H1 (cell line): ENCODE results near the gene SCN4A. TPM values are rescaled to one million over a fixed set of nuclear protein-coding genes. Genes with fewer than 3 reads are reported as not detected.

ENCODE experiments used
- CTCF ChIA-PET: fragments of 300-600 bp; sonication (Branson Sonifier 250); formaldehyde crosslinking; loops from one replicate; lab custom pipeline; 2021; ENCODE audit not compliant: partially characterized antibody; lab: Charles Lee
- POLR2A ChIA-PET: fragments of 300-600 bp; sonication (Branson Sonifier 250); formaldehyde crosslinking; loops from one replicate; lab custom pipeline; 2021; ENCODE audit warnings: inconsistent platforms; ENCODE audit not compliant: partially characterized antibody; lab: Charles Lee
- DNase-seq, 2 experiments: peaks; one replicate each; pipeline versions ENCODE4 v3.0.0 to v3.0.0-alpha.2; 2010 to 2022; ENCODE audit warnings: low spot score in 2 of 2, low read depth in 1 of 2, mixed read lengths in 1 of 2
- FAIRE-seq: peaks from 2 replicates; lab custom pipeline; 2011; peaks lifted over from hg19 to GRCh38; lab: Jason Lieb, UNC
- H2AFZ ChIP-seq: 2 replicates; pipeline ENCODE4 v1.8.1; 2012; ENCODE audit warnings: low read length, inconsistent platforms
- H2AK5ac ChIP-seq: 2 replicates; pipeline ENCODE4 v1.6.1; 2013; ENCODE audit warnings: low read depth, low read length
- H2BK120ac ChIP-seq: replicated peaks from 2 replicates; pipeline ENCODE3; 2013; ENCODE audit warnings: low read depth, low read length, inconsistent platforms
- H2BK12ac ChIP-seq: 2 replicates; pipeline ENCODE4 v1.6.1; 2013; ENCODE audit warnings: low read depth, low read length
- H2BK15ac ChIP-seq: 2 replicates; pipeline ENCODE4 v1.6.1; 2013; ENCODE audit warnings: low read length
- H2BK20ac ChIP-seq: 2 replicates; pipeline ENCODE4 v1.6.1; 2013; ENCODE audit warnings: low read length
- H2BK5ac ChIP-seq: 2 replicates; pipeline ENCODE4 v1.6.1; 2013; ENCODE audit warnings: low read depth, low read length
- H3K14ac ChIP-seq: 2 replicates; pipeline ENCODE4 v1.6.1; 2013; ENCODE audit warnings: inconsistent platforms; ENCODE audit not compliant: insufficient read length
- H3K18ac ChIP-seq: 2 replicates; pipeline ENCODE4 v1.6.1; 2013; ENCODE audit warnings: low read length; ENCODE audit errors: extremely low read depth
- H3K23ac ChIP-seq: 2 replicates; pipeline ENCODE4 v1.6.1; 2013; ENCODE audit warnings: inconsistent platforms; ENCODE audit not compliant: insufficient read length
- H3K23me2 ChIP-seq: 2 replicates; pipeline ENCODE4 v1.6.1; 2013; ENCODE audit warnings: low read depth, low read length
- H3K27ac ChIP-seq: 2 replicates; pipeline ENCODE4 v1.6.1; 2011; ENCODE audit warnings: low read depth, low read length, inconsistent platforms
- H3K27me3 ChIP-seq, 4 experiments: replicated peaks in 1 of 4; 1 replicate in 1 of 4; 2 replicates in 3 of 4; pipeline versions ENCODE4 v1.6.1 to v1.8.1; 2011 to 2013; ENCODE audit warnings: low read length in 3 of 4, mild to moderate bottlenecking in 3 of 4, inconsistent platforms in 2 of 4, mixed read lengths in 2 of 4, moderate library complexity in 1 of 4; ENCODE audit not compliant: control insufficient read depth in 3 of 4, insufficient read depth in 3 of 4; ENCODE audit errors: extremely low read depth in 1 of 4
- H3K36me3 ChIP-seq, 4 experiments: 2 replicates each; pipeline versions ENCODE4 v1.6.1 to v1.8.1; 2011 to 2013; ENCODE audit warnings: mild to moderate bottlenecking in 4 of 4, low read length in 3 of 4, moderate library complexity in 2 of 4, control low read depth in 1 of 4, inconsistent platforms in 1 of 4; ENCODE audit not compliant: insufficient read depth in 4 of 4, control insufficient read depth in 2 of 4
- H3K4ac ChIP-seq: replicated peaks from 2 replicates; pipeline ENCODE3; 2013; ENCODE audit warnings: low read length, low read depth, mixed read lengths, inconsistent platforms; ENCODE audit not compliant: insufficient read length
- H3K4me1 ChIP-seq, 4 experiments: replicated peaks in 1 of 4; 1 replicate in 1 of 4; 2 replicates in 3 of 4; pipeline versions ENCODE4 v1.6.1 to v1.8.1; 2011 to 2013; ENCODE audit warnings: low read length in 3 of 4, inconsistent platforms in 2 of 4, mixed read lengths in 1 of 4; ENCODE audit not compliant: insufficient read depth in 4 of 4, control insufficient read depth in 3 of 4
- H3K4me2 ChIP-seq, 2 experiments: 2 replicates each; pipeline versions ENCODE4 v1.6.1 to v1.8.1; 2011 to 2013; ENCODE audit warnings: low read depth in 2 of 2, low read length in 2 of 2, control low read depth in 1 of 2, inconsistent platforms in 1 of 2, mild to moderate bottlenecking in 1 of 2; ENCODE audit not compliant: insufficient read depth in 1 of 2
- H3K4me3 ChIP-seq, 4 experiments: fragments of 200-600, 300-600 bp in 1 of 4; sonication (generic), shearing (Covaris generic), sonication (Bioruptor Twin) in 1 of 4; 2 replicates each; pipeline versions ENCODE4 v1.5.1 to v1.8.1; 2011 to 2016; ENCODE audit warnings: low read length in 4 of 4, low read depth in 3 of 4, control low read depth in 2 of 4, inconsistent platforms in 2 of 4, mild to moderate bottlenecking in 2 of 4, mixed read lengths in 1 of 4, moderate library complexity in 1 of 4; ENCODE audit not compliant: insufficient read depth in 2 of 4; ENCODE audit errors: extremely low read depth in 1 of 4
- H3K56ac ChIP-seq: replicated peaks from 2 replicates; pipeline ENCODE3; 2013; ENCODE audit warnings: low read depth, mild to moderate bottlenecking, mixed read lengths, low read length, inconsistent platforms; ENCODE audit not compliant: insufficient read length
- H3K79me1 ChIP-seq: 2 replicates; pipeline ENCODE4 v1.6.1; 2013; ENCODE audit warnings: low read depth, low read length, control low read depth
- H3K79me2 ChIP-seq, 2 experiments: 2 replicates each; pipeline versions ENCODE4 v1.6.1 to v1.8.1; 2012 to 2013; ENCODE audit warnings: low read length in 2 of 2, mild to moderate bottlenecking in 2 of 2, inconsistent platforms in 1 of 2; ENCODE audit not compliant: insufficient read depth in 2 of 2, control insufficient read depth in 1 of 2
- H3K9ac ChIP-seq, 4 experiments: replicated peaks in 1 of 4; 1 replicate in 1 of 4; 2 replicates in 3 of 4; pipeline versions ENCODE4 v1.6.1 to v1.8.1; 2011 to 2013; ENCODE audit warnings: low read depth in 3 of 4, low read length in 3 of 4, control low read depth in 2 of 4, mild to moderate bottlenecking in 2 of 4, moderate library complexity in 2 of 4, inconsistent platforms in 1 of 4; ENCODE audit errors: extremely low read depth in 1 of 4
- H3K9me3 ChIP-seq, 2 experiments: 2 replicates each; pipeline versions ENCODE4 v1.6.1 to v1.8.1; 2012 to 2013; ENCODE audit warnings: mild to moderate bottlenecking in 2 of 2, moderate library complexity in 2 of 2, control low read depth in 1 of 2, inconsistent platforms in 1 of 2, low read depth in 1 of 2, low read length in 1 of 2, mixed read lengths in 1 of 2; ENCODE audit not compliant: insufficient read depth in 2 of 2
- H4K20me1 ChIP-seq, 2 experiments: replicated peaks in 1 of 2; 2 replicates each; pipeline versions ENCODE3 to v1.8.1; 2011 to 2013; ENCODE audit warnings: inconsistent platforms in 2 of 2, low read length in 2 of 2, mild to moderate bottlenecking in 1 of 2; ENCODE audit not compliant: insufficient read depth in 2 of 2, control insufficient read depth in 1 of 2
- H4K5ac ChIP-seq: 2 replicates; pipeline ENCODE4 v1.6.1; 2013; ENCODE audit warnings: low read length, low read depth, mixed read lengths, inconsistent platforms; ENCODE audit not compliant: insufficient read length
- H4K8ac ChIP-seq: 2 replicates; pipeline ENCODE4 v1.8.0; 2013; ENCODE audit warnings: mild to moderate bottlenecking, moderate library complexity, low read length, inconsistent platforms; ENCODE audit not compliant: insufficient read depth; ENCODE audit errors: extremely low read depth
- H4K91ac ChIP-seq: replicated peaks from 2 replicates; pipeline ENCODE3; 2013; ENCODE audit warnings: low read length, mixed read lengths, inconsistent platforms; ENCODE audit not compliant: insufficient read length
- CEBPB ChIP-seq: IDR thresholded peaks from 2 replicates; pipeline ENCODE4 v1.6.1; 2012; ENCODE audit warnings: low read depth, low read length
- KDM5A ChIP-seq: fragments of 200-600 bp; IDR thresholded peaks from 2 replicates; pipeline ENCODE4 v1.7.1; 2012; ENCODE audit warnings: mild to moderate bottlenecking, low read length, inconsistent platforms, mixed read lengths
- SP4 ChIP-seq: IDR thresholded peaks from 2 replicates; pipeline ENCODE4 v1.6.1; 2012; ENCODE audit warnings: low read length, inconsistent platforms
- TAF1 ChIP-seq: IDR thresholded peaks from 2 replicates; pipeline ENCODE4 v1.6.1; 2011; ENCODE audit warnings: mild to moderate bottlenecking, low read depth, low read length
- TEAD4 ChIP-seq: IDR thresholded peaks from 2 replicates; pipeline ENCODE4 v1.6.1; 2012; ENCODE audit warnings: low read depth, low read length, inconsistent platforms, mixed read lengths
- WGBS, 2 experiments: shearing (Covaris generic) in 1 of 2; methylation state at CpG; one replicate each; pipeline versions ENCODE4 v1.1.6 to v1.1.7; 2013 to 2015; ENCODE audit warnings: low lambda C conversion rate in 2 of 2, mixed read lengths in 2 of 2, inconsistent platforms in 1 of 2, low coverage in 1 of 2, missing lambda C conversion rate in 1 of 2; ENCODE audit not compliant: insufficient replicate concordance in 2 of 2, insufficient coverage in 1 of 2, insufficient read length in 1 of 2; ENCODE audit errors: extremely low coverage in 1 of 2, missing lambda C conversion rate in 1 of 2; 5-methylcytosine and 5-hydroxymethylcytosine counted together
- polyA plus RNA-seq, 7 experiments: library from polyadenylated mRNA; depleted of rRNA in 3 of 7; stranded (reverse) in 5 of 7; unstranded in 2 of 7; fragments of >200 nt in 5 of 7; fragments of 200-250 nt in 2 of 7; gene quantifications; 1 replicate in 5 of 7; 2 replicates in 1 of 7; 4 replicates in 1 of 7; pipeline versions ENCODE4 v1.2.1 to v1.2.3, GENCODE V29; 2011 to 2013; ENCODE audit warnings: missing spikeins in 2 of 7, mixed read lengths in 2 of 7
- total RNA-seq: library from RNA; stranded (reverse); fragmentation: NEBNext Ultra II Directional; extraction: Animal tissue kit (Norgen Biotek cat#: 25700); gene quantifications from 2 replicates; pipeline ENCODE4 v1.2.1, GENCODE V29; 2021

The SCN4A gene
- total and polyA plus RNA-seq, 2 of the 8 experiments (the other 6 are each of a cell fraction or from before 2014, with no cell fraction given): 5.0 to 8.5 TPM

DNA sequence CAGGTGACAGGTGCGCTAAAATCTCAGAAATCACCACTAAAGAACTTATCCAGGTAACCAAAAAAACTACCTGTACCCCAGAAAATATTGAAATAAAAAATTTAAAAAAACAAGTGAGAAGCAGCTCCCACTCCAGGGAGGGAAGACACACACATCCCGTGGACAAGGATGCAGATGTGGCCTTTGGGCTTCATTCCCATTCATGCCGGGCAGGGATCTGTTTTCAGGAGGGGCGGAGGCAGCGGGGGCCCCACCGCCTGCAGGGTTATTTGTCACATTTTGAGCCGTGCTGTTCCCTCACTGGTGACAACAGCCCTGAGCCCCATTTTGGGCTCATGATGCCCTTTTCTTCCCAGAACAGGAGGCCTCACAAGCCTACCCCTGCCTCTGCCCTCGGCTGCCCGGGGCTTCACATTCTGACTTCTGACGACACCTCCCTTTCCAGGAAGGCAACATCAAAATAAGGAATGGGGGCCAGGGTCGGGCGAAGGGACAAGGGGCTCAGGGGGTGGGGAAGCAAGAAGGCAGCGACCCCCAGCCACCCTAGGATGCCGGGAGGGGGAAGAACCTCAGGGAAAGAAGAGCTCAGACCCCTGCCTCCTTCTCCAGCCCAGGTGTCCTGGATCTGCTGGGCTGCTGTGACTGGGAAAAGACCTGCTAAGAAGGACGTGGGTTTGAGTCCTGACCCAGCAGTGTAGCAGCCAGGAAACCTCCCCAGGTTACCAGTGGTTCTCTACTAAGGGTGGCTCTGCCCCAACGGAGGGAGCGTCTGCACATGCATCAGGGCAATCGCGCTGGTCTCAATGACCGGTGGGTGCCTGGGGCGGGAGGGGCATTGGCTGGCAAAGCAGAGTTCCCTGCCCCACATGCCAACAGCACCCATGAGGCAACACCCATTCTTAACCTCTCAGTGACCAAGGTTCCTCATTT is 38.3 kb downstream of the SCN4A start:
- no peak overlapping the region for H4K8ac ChIP-seq
- no peak overlapping the region for H3K14ac ChIP-seq

More for the DNA sequence above, 38.3 kb downstream of the SCN4A start:
- Histone ChIP-seq H2BK20ac (no peak overlapping the region), H3K4me3 (no peak overlapping the region), H3K4me2 (no peak overlapping the region), H3K27ac (no peak overlapping the region), H2BK120ac (no peak overlapping the region), H3K9me3 (no peaks in the 10 kb centered on the region), H2BK12ac (0 out of 2 replicates have a peak overlapping the region, but pooled peaks have one; percentile 27), H3K23ac (no peak overlapping the region), H3K79me1 (no peaks in the 10 kb centered on the region), H3K18ac (no peak overlapping the region), H3K4ac (no peak overlapping the region), H3K27me3 (no peaks in the 10 kb centered on the region), H3K56ac (no peak overlapping the region), H2BK15ac (no peak overlapping the region), H3K4me1 (peaks cover 0 to 18% (median 12%) of the 10 kb centered on the region in 4 experiments; a peak in 6 of 7 replicates), H4K5ac (no peak overlapping the region), H2AFZ (no peak overlapping the region), H3K79me2 (no peaks in the 10 kb centered on the region), H4K91ac (peak overlapping the region; percentile 44), H4K20me1 (peaks cover 0 to 3% of the 10 kb centered on the region in 2 experiments), H2BK5ac (no peak overlapping the region), H3K36me3 (no peaks in the 10 kb centered on the region), H3K23me2 (no peaks in the 10 kb centered on the region), H3K9ac (no peak overlapping the region), H2AK5ac (0 out of 2 replicates have a peak overlapping the region, but pooled peaks have one; percentile 24)
- no peak for FAIRE-seq
- 89% methylated on average over 19 of the region's 21 CpGs; no CpG with 5 or more reads in 1 of the 2 experiments for WGBS, 2 experiments
- CTCF ChIA-PET: interaction anchor here (0.6 to 11.4 kb wide), 9 partner anchors 9 to 95 kb away, joined by 3 to 164 read pairs (median 4); partner anchors contain the start of genes CSHL1 and GH1
- POLR2A ChIA-PET: interaction anchor here (1.0 to 1.1 kb wide), 3 partner anchors 12 to 71 kb away, joined by 3 to 5 read pairs (median 3); partner anchors contain the start of gene GH1
- no peak for DNase-seq
- TF ChIP-seq SP4 (no peak), CEBPB (no peak), TEAD4 (no peak), TAF1 (no peak), KDM5A (no peak)
